Endodermal cell (in vitro differentiated cells): ENCODE results near the gene GDF15. TPM values are rescaled to one million over a fixed set of nuclear protein-coding genes. Genes with fewer than 3 reads are reported as not detected.
"Not testable (repeated sequence)": the region's sequence is repeated elsewhere in the genome, so short reads cannot be mapped to it uniquely, and the experiment has no call there.

Experiments used
- DNase-seq: peaks from one replicate; pipeline ENCODE4 v3.0.0-alpha.2; 2017
- H3K27ac ChIP-seq: 2 replicates; pipeline ENCODE4 v1.5.1; 2013; ENCODE audit warnings: mild to moderate bottlenecking, low read depth, low read length, moderate library complexity
- H3K27me3 ChIP-seq: 2 replicates; pipeline ENCODE4 v1.6.1; 2013; ENCODE audit warnings: mild to moderate bottlenecking, low read length, moderate library complexity; ENCODE audit not compliant: insufficient read depth, control insufficient read depth, poor library complexity, severe bottlenecking
- H3K36me3 ChIP-seq: 2 replicates; pipeline ENCODE4 v1.7.0; 2013; ENCODE audit warnings: mild to moderate bottlenecking, low read length, moderate library complexity; ENCODE audit not compliant: control insufficient read depth, insufficient read depth
- H3K4me1 ChIP-seq: one replicate; pipeline ENCODE4 v1.7.0; 2013; ENCODE audit warnings: low read length; ENCODE audit not compliant: control insufficient read depth, insufficient read depth
- H3K4me3 ChIP-seq: 2 replicates; pipeline ENCODE4 v1.5.1; 2013; ENCODE audit warnings: mild to moderate bottlenecking, low read length, moderate library complexity
- H3K9ac ChIP-seq: 2 replicates; pipeline ENCODE4 v1.6.1; 2013; ENCODE audit warnings: mild to moderate bottlenecking, low read length, moderate library complexity; ENCODE audit not compliant: poor library complexity, severe bottlenecking; ENCODE audit errors: extremely low read depth
- H3K9me3 ChIP-seq: 2 replicates; pipeline ENCODE4 v1.6.1; 2013; ENCODE audit warnings: mild to moderate bottlenecking, low read length, moderate library complexity; ENCODE audit not compliant: control insufficient read depth
- H3K27ac Mint-ChIP-seq: 2 replicates; pipeline ENCODE4 v1.8.0; 2020; ENCODE audit warnings: mixed read lengths
- H3K27me3 Mint-ChIP-seq: 2 replicates; pipeline ENCODE4 v1.8.0; 2021; ENCODE audit warnings: mild to moderate bottlenecking, mixed read lengths; ENCODE audit not compliant: insufficient read depth
- H3K36me3 Mint-ChIP-seq: 2 replicates; pipeline ENCODE4 v1.8.0; 2020; ENCODE audit warnings: low read depth, mixed read lengths
- H3K4me1 Mint-ChIP-seq: 2 replicates; pipeline ENCODE4 v1.8.0; 2020; ENCODE audit warnings: mixed read lengths
- H3K4me3 Mint-ChIP-seq: 2 replicates; pipeline ENCODE4 v1.8.0; 2020; ENCODE audit warnings: mild to moderate bottlenecking, moderate library complexity, mixed read lengths
- H3K9me3 Mint-ChIP-seq: 2 replicates; pipeline ENCODE4 v1.8.0; 2020; ENCODE audit warnings: mild to moderate bottlenecking, mixed read lengths
- CTCF ChIP-seq: fragments of 200-600 bp; sonication (generic); conservative IDR thresholded peaks from 2 replicates; pipeline ENCODE4 v1.5.0; 2021; ENCODE audit warnings: antibody characterized with exemption, mild to moderate bottlenecking
- WGBS, 2 experiments: methylation state at CpG; one replicate each; pipeline versions ENCODE4 v1.1.5 to v1.1.7; 2013; ENCODE audit warnings: missing lambda C conversion rate in 2 of 2, mixed read lengths in 1 of 2; ENCODE audit not compliant: insufficient coverage in 1 of 2, insufficient read length in 1 of 2; 5-methylcytosine and 5-hydroxymethylcytosine counted together
- total RNA-seq, 2 donors: library from RNA; stranded (reverse); fragmentation: NEBNext Ultra II Directional in 1 of 2; extraction: Animal tissue kit (Norgen Biotek cat#: 25700) in 1 of 2; gene quantifications; 2 replicates in 1 of 2; 3 replicates in 1 of 2; pipeline ENCODE4 v1.2.1, GENCODE V29; 2021

GDF15 gene
- total RNA-seq, 2 donors from 2014 or later, result 0.90 to 2.2 TPM

- H3K27ac Mint-ChIP-seq, H3K4me1 Mint-ChIP-seq, H3K27ac ChIP-seq, H3K4me3 ChIP-seq, H3K27me3 Mint-ChIP-seq, H3K36me3 Mint-ChIP-seq, DNase-seq, H3K9ac ChIP-seq, H3K4me1 ChIP-seq, H3K36me3 ChIP-seq, H3K4me3 Mint-ChIP-seq, H3K9me3 ChIP-seq, H3K9me3 Mint-ChIP-seq, H3K27me3 ChIP-seq: not testable (repeated sequence)
- WGBS, 2 experiments, result 97% methylated on average over 9 of the region's 11 CpGs
These were observed 19.8 kb downstream of the GDF15 start for GRCh38 chr19:18405754-18406153.

GRCh38 chr19:18406749-18407148 lies 20.8 kb downstream of the GDF15 start:
- no peak overlapping the region for H3K9ac ChIP-seq
- Mint-ChIP-seq H3K27ac (no peak overlapping the region), H3K4me1 (peaks cover 1% of the 10 kb centered on the region), H3K36me3 (no peaks in the 10 kb centered on the region), H3K4me3 (no peak overlapping the region), H3K9me3 (no peaks in the 10 kb centered on the region), H3K27me3 (peaks cover 11% of the 10 kb centered on the region)
- H3K27me3 ChIP-seq, result no peaks in the 10 kb centered on the region
- no peak overlapping the region for H3K4me3 ChIP-seq
- H3K36me3 ChIP-seq, result no peaks in the 10 kb centered on the region
- H3K27ac ChIP-seq, result no peak overlapping the region
- 93 to 99% methylated on average over 6 to 9 of the region's 9 CpGs for WGBS, 2 experiments
- H3K4me1 ChIP-seq, result no peaks in the 10 kb centered on the region
- no peak for TF ChIP-seq CTCF
- DNase-seq, result no peak
- no peaks in the 10 kb centered on the region for H3K9me3 ChIP-seq

GRCh38 chr19:18408053-18408476 lies 22.1 kb downstream of the GDF15 start:
- Mint-ChIP-seq H3K27me3 (peaks cover 22% of the 10 kb centered on the region), H3K36me3 (no peaks in the 10 kb centered on the region), H3K4me1 (no peaks in the 10 kb centered on the region), H3K27ac (no peak overlapping the region), H3K4me3 (no peak overlapping the region), H3K9me3 (no peaks in the 10 kb centered on the region)
- WGBS, 2 experiments, result 76 to 78% methylated on average over 10 of the region's 10 CpGs
- H3K4me1 ChIP-seq, result no peaks in the 10 kb centered on the region
- no peaks in the 10 kb centered on the region for H3K36me3 ChIP-seq
- no peaks in the 10 kb centered on the region for H3K9me3 ChIP-seq
- peak; percentile 79 for TF ChIP-seq CTCF
- H3K27me3 ChIP-seq, result no peaks in the 10 kb centered on the region
- no peak overlapping the region for H3K4me3 ChIP-seq
- H3K9ac ChIP-seq, result no peak overlapping the region
- peak; percentile 90 for DNase-seq
- H3K27ac ChIP-seq, result no peak overlapping the region

GRCh38 chr19:18412610-18413239 lies 26.8 kb downstream of the GDF15 start:
- no peaks in the 10 kb centered on the region for H3K9me3 ChIP-seq
- no peaks in the 10 kb centered on the region for H3K4me1 ChIP-seq
- H3K27ac ChIP-seq, result no peak overlapping the region
- H3K27ac Mint-ChIP-seq, result no peak overlapping the region
- H3K9ac ChIP-seq, result no peak overlapping the region
- no peak overlapping the region for H3K4me3 Mint-ChIP-seq
- H3K27me3 Mint-ChIP-seq, result peaks cover 41% of the 10 kb centered on the region
- no peaks in the 10 kb centered on the region for H3K36me3 ChIP-seq
- no peaks in the 10 kb centered on the region for H3K9me3 Mint-ChIP-seq
- TF ChIP-seq CTCF, result peak; percentile 20
- no peak for DNase-seq
- no peak overlapping the region for H3K4me3 ChIP-seq
- no peaks in the 10 kb centered on the region for H3K36me3 Mint-ChIP-seq
- 88 to 97% methylated on average over 12 to 16 of the region's 16 CpGs for WGBS, 2 experiments
- peaks cover 4% of the 10 kb centered on the region for H3K4me1 Mint-ChIP-seq
- H3K27me3 ChIP-seq, result no peaks in the 10 kb centered on the region
